Spinal cord (tissue), 10 donors: ENCODE data around the gene ZFAND2A. TPM values are rescaled to one million over a fixed set of nuclear protein-coding genes. Genes with fewer than 3 reads are reported as not detected.
"Not testable (repeated sequence)": the region's sequence is repeated elsewhere in the genome, so short reads cannot be mapped to it uniquely, and the experiment has no call there.

Experiments used
- DNase-seq, 6 donors: peaks; one replicate each; pipeline versions ENCODE4 v3.0.0 to v3.0.0-alpha.2; 2013 to 2015; ENCODE audit warnings: low spot score in 6 of 6, low read depth in 4 of 6
- H3K27ac ChIP-seq: one replicate; pipeline ENCODE4 v1.5.1; 2013; ENCODE audit warnings: low read depth, low read length, control low read depth
- H3K27me3 ChIP-seq: one replicate; pipeline ENCODE4 v1.6.1; 2013; ENCODE audit warnings: low read length; ENCODE audit not compliant: control insufficient read depth, insufficient read depth
- H3K36me3 ChIP-seq: one replicate; pipeline ENCODE4 v1.6.1; 2013; ENCODE audit warnings: low read length; ENCODE audit not compliant: control insufficient read depth, insufficient read depth
- H3K4me1 ChIP-seq: one replicate; pipeline ENCODE4 v1.6.1; 2013; ENCODE audit warnings: low read length; ENCODE audit not compliant: control insufficient read depth, insufficient read depth
- H3K4me3 ChIP-seq: one replicate; pipeline ENCODE4 v1.5.1; 2013; ENCODE audit warnings: low read depth, low read length, control low read depth
- H3K9me3 ChIP-seq: one replicate; pipeline ENCODE4 v1.6.1; 2013; ENCODE audit warnings: low read length; ENCODE audit not compliant: control insufficient read depth, insufficient read depth
- WGBS: methylation state at CpG from one replicate; pipeline ENCODE4 v1.1.5; 2013; ENCODE audit warnings: missing lambda C conversion rate; ENCODE audit not compliant: insufficient coverage; 5-methylcytosine and 5-hydroxymethylcytosine counted together
- polyA plus RNA-seq, 2 donors: library from polyadenylated mRNA; unstranded; fragments of 120-200 nt; gene quantifications; one replicate each; pipeline ENCODE4 v1.2.1, GENCODE V29; 2013; ENCODE audit not compliant: insufficient read length in 2 of 2
- total RNA-seq, 2 donors: library from RNA; depleted of rRNA in 1 of 2; stranded (reverse); fragments of 120-200 nt in 1 of 2; fragments of >200 nt in 1 of 2; gene quantifications; one replicate each; pipeline versions ENCODE4 v1.2.3 to v1.2.4, GENCODE V29; 2013 to 2014
- donor health status: healthy.

Gene ZFAND2A
- total and polyA plus RNA-seq, 4 donors: 29.8 to 58.0 (median 43.6) TPM

- no peaks in the 10 kb centered on the region for H3K27me3 ChIP-seq
- peaks cover 39% of the 10 kb centered on the region for H3K36me3 ChIP-seq
- WGBS: 97% methylated on average over 37 of the region's 38 CpGs
- H3K4me3 ChIP-seq: no peak overlapping the region
- peaks cover 25% of the 10 kb centered on the region for H3K4me1 ChIP-seq
- H3K9me3 ChIP-seq: no peaks in the 10 kb centered on the region
- no peak overlapping the region for H3K27ac ChIP-seq
- no peak for DNase-seq
These were observed 42.6 kb downstream of the ZFAND2A start for GRCh38 chr7:1117321-1117928.

GRCh38 chr7:1116383-1117008 lies 43.5 kb downstream of the ZFAND2A start:
- Histone ChIP-seq H3K4me1 (peaks cover 21% of the 10 kb centered on the region), H3K36me3 (peaks cover 34% of the 10 kb centered on the region)
- 98% methylated on average over 48 of the region's 49 CpGs for WGBS
- not testable (repeated sequence) for H3K27me3 ChIP-seq, H3K4me3 ChIP-seq, H3K9me3 ChIP-seq, H3K27ac ChIP-seq, DNase-seq

- WGBS: 98% methylated on average over 44 of the region's 44 CpGs
- H3K27ac ChIP-seq, H3K27me3 ChIP-seq, H3K4me3 ChIP-seq, H3K9me3 ChIP-seq, DNase-seq: not testable (repeated sequence)
- Histone ChIP-seq H3K36me3 (peaks cover 30% of the 10 kb centered on the region), H3K4me1 (peaks cover 20% of the 10 kb centered on the region)
These were observed 44.6 kb downstream of the ZFAND2A start for GRCh38 chr7:1115171-1116045.

- H3K36me3 ChIP-seq: peaks cover 38% of the 10 kb centered on the region
- H3K4me1 ChIP-seq: peaks cover 20% of the 10 kb centered on the region
- no peak overlapping the region for H3K27ac ChIP-seq
- no peak for DNase-seq
- no peaks in the 10 kb centered on the region for H3K9me3 ChIP-seq
- WGBS: 91% methylated on average over 17 of the region's 19 CpGs
- H3K27me3 ChIP-seq: no peaks in the 10 kb centered on the region
- no peak overlapping the region for H3K4me3 ChIP-seq
These were observed 45.5 kb downstream of the ZFAND2A start for GRCh38 chr7:1114505-1114904.

- no peak for DNase-seq
- Histone ChIP-seq H3K4me3 (no peak overlapping the region), H3K4me1 (peaks cover 20% of the 10 kb centered on the region), H3K27me3 (no peaks in the 10 kb centered on the region), H3K9me3 (no peaks in the 10 kb centered on the region), H3K36me3 (peaks cover 40% of the 10 kb centered on the region), H3K27ac (no peak overlapping the region)
- WGBS: 88% methylated on average over 13 of the region's 13 CpGs
These were observed 45.9 kb downstream of the ZFAND2A start for GRCh38 chr7:1114088-1114487.

GRCh38 chr7:1113548-1113885 lies 46.5 kb downstream of the ZFAND2A start:
- 81% methylated on average over 18 of the region's 18 CpGs for WGBS

GRCh38 chr7:1112625-1113547 lies 47.1 kb downstream of the ZFAND2A start:
- Histone ChIP-seq H3K4me3 (no peak overlapping the region), H3K27me3 (no peaks in the 10 kb centered on the region), H3K9me3 (no peaks in the 10 kb centered on the region), H3K4me1 (peaks cover 20% of the 10 kb centered on the region), H3K36me3 (peaks cover 48% of the 10 kb centered on the region), H3K27ac (no peak overlapping the region)
- DNase-seq: no peak
- WGBS: 89% methylated on average over 34 of the region's 43 CpGs

More at GRCh38 chr7:1113548-1113885, 46.5 kb downstream of the ZFAND2A start:
- peaks cover 43% of the 10 kb centered on the region for H3K36me3 ChIP-seq
- H3K27ac ChIP-seq: no peak overlapping the region
- no peaks in the 10 kb centered on the region for H3K9me3 ChIP-seq
- H3K4me3 ChIP-seq: no peak overlapping the region
- DNase-seq: no peak
- H3K27me3 ChIP-seq: no peaks in the 10 kb centered on the region
- H3K4me1 ChIP-seq: peaks cover 20% of the 10 kb centered on the region

GRCh38 chr7:1112109-1112508 lies 47.9 kb downstream of the ZFAND2A start:
- no peak overlapping the region for H3K4me3 ChIP-seq
- no peak overlapping the region for H3K27ac ChIP-seq
- no peaks in the 10 kb centered on the region for H3K27me3 ChIP-seq
- peak in 1 of 6 donors; percentile 43 for DNase-seq
- peaks cover 20% of the 10 kb centered on the region for H3K4me1 ChIP-seq
- WGBS: 89% methylated on average over 9 of the region's 9 CpGs
- H3K9me3 ChIP-seq: no peaks in the 10 kb centered on the region
- peaks cover 49% of the 10 kb centered on the region for H3K36me3 ChIP-seq

GRCh38 chr7:1111156-1111555 lies 48.8 kb downstream of the ZFAND2A start:
- Histone ChIP-seq H3K27me3 (no peaks in the 10 kb centered on the region), H3K36me3 (peaks cover 59% of the 10 kb centered on the region), H3K27ac (no peak overlapping the region), H3K4me1 (peaks cover 30% of the 10 kb centered on the region), H3K9me3 (no peaks in the 10 kb centered on the region), H3K4me3 (no peak overlapping the region)
- 95% methylated on average over 2 of the region's 3 CpGs for WGBS
- no peak for DNase-seq
